ENCODE measurements around the gene CERS6. TPM values are rescaled to one million over a fixed set of nuclear protein-coding genes. Genes with fewer than 3 reads are reported as not detected.

CERS6 gene
- total RNA-seq, 1 experiment from 2014 or later = 17.3 TPM

- no peak for TF ChIP-seq STAT6 (CRISPR knock-in tag; conservative IDR thresholded peaks at IDR 0.05; ENCODE audit: low read depth)
- no peak for TF ChIP-seq CREM (CRISPR knock-in tag; IDR thresholded peaks at IDR 0.05)
- no peak for TF ChIP-seq GRHL2 (CRISPR knock-in tag; IDR thresholded peaks at IDR 0.05; ENCODE audit: insufficient replicate concordance, severe bottlenecking)
Observed at GRCh38 chr2:168550670-168551069, 94.6 kb downstream of the CERS6 start (continued).

- POLR2A ChIA-PET = no interaction called here
- no peak for TF ChIP-seq RELA (CRISPR knock-in tag; IDR thresholded peaks at IDR 0.05; ENCODE audit: borderline replicate concordance)
- TF ChIP-seq ZNF281 (CRISPR knock-in tag; IDR thresholded peaks at IDR 0.05) = peak; percentile 95
- peak; percentile 89; the same call in 1 of the 2 replicates for TF ChIP-seq ZNF532 (CRISPR knock-in tag; IDR thresholded peaks at IDR 0.05; ENCODE audit: borderline replicate concordance)
- TF ChIP-seq ZNF396 (CRISPR knock-in tag; IDR thresholded peaks at IDR 0.05; ENCODE audit: borderline replicate concordance) = 0 out of 2 replicates have a peak, but pooled peaks have one; percentile 52
- TF ChIP-seq SP1 (CRISPR knock-in tag; conservative IDR thresholded peaks at IDR 0.05) = peak; percentile 68
- no peak for TF ChIP-seq IRF1 (CRISPR knock-in tag; IDR thresholded peaks at IDR 0.05)
- TF ChIP-seq USF2 (CRISPR knock-in tag; IDR thresholded peaks at IDR 0.05) = peak; percentile 80
- no peak for TF ChIP-seq CDX4 (CRISPR knock-in tag; IDR thresholded peaks at IDR 0.05; ENCODE audit: borderline replicate concordance)
- TF ChIP-seq ATF3 (CRISPR knock-in tag; conservative IDR thresholded peaks at IDR 0.05) = no peak
- no peak for TF ChIP-seq ZMAT4 (CRISPR knock-in tag; IDR thresholded peaks at IDR 0.05)
- no peak for TF ChIP-seq ZNF416 (CRISPR knock-in tag; IDR thresholded peaks at IDR 0.05)
- TF ChIP-seq ZNF423 (CRISPR knock-in tag; IDR thresholded peaks at IDR 0.05) = no peak
- TF ChIP-seq ZBTB43 (CRISPR knock-in tag; IDR thresholded peaks at IDR 0.05) = peak; percentile 64; the same call in 1 of the 2 replicates
- TF ChIP-seq PRRX2 (CRISPR knock-in tag; IDR thresholded peaks at IDR 0.05) = no peak
- TF ChIP-seq ZNF425 (CRISPR knock-in tag; conservative IDR thresholded peaks at IDR 0.05) = no peak
- peak; percentile 79; the same call in 1 of the 2 replicates for TF ChIP-seq TEAD1 (CRISPR knock-in tag; IDR thresholded peaks at IDR 0.05)
Observed at GRCh38 chr2:168552450-168552856, 96.4 kb downstream of the CERS6 start.

More at GRCh38 chr2:168552450-168552856, 96.4 kb downstream of the CERS6 start:
- DNase-seq (ENCODE audit: low spot score) (peak; percentile 67), ATAC-seq (peak; percentile 96)
- Mint-ChIP-seq H3K27me3 (ENCODE audit: low read depth) (no peaks in the 10 kb centered on the region), H3K9me3 (no peaks in the 10 kb centered on the region; the same call in 1 of the 2 replicates), H3K36me3 (peaks cover 9% of the 10 kb centered on the region), H3K4me1 (peaks cover 43% of the 10 kb centered on the region), H3K4me3 (peak overlapping the region; percentile 51), H3K27ac (peak overlapping the region; percentile 89)
- CTCF ChIA-PET = no interaction called here

Measured in WTC11 (cell line).